C1 segment of cervical spinal cord (tissue), 14 donors: ENCODE results near the gene GARIN5A.

ENCODE experiments used
- DNase-seq, 14 donors: peaks; one replicate each; lab custom pipeline; 2025; lab: John Stamatoyannopoulos, UW

GARIN5A gene

DNA sequence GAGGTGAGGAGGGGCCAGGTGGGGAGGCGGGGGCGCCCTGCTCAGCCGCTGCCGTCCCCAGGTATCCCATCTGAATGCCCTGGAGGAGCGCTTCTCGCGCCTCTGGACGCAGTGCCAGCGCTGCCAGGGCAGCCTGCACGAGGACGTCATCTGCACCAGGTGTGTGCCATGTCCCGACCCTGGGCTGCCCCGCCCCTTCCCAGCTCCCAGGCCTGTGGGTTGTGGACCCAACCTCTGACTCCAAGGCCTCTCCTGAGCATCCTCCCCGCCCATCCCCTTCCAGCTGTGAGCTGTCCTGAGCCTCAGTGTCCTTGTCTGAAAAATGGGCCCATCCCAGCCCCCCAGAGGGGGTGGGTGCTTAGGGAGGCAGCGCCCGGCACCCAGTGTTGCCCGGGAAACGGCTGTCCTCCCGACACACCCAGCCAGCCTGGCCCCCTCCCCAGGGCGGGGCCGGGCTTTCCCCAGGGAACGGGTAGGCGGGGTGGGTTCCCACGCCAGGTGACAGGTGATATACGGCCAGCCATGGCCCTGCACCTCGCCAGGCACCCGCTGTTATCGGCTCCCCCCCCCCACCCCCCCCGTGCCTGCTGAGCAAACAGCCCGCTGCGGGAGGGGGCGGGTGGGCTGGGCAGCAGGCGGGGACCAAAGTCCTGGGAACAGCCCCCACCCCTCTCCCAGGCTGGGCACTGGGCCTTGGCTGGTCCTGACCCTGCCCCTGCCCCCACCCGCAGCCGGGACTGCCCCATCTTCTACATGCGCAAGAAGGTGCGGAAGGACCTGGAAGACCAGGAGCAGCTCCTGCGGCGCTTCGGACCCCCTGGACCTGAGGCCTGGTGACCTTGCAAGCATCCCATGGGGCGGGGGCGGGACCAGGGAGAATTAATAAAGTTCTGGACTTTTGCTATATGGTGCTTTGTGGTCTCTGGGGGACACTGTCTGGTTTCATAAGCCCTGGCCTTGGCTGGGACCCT lies 59.3 kb downstream of the GARIN5A start:
- DNase-seq: no peak
